PC-3 (cell line): ENCODE measurements around the gene TSPAN9.

Experiments
- CTCF ChIP-seq: fragments of 300-600 bp; sonication (generic); conservative IDR thresholded peaks from 2 replicates; pipeline ENCODE4 v1.5.1; 2017; ENCODE audit warnings: antibody characterized with exemption, low read depth, mild to moderate bottlenecking, low read length
- EZH2 ChIP-seq: fragments of 300-600 bp; sonication (generic); IDR thresholded peaks from one replicate; pipeline ENCODE4 v1.6.1; 2017; ENCODE audit warnings: antibody characterized with exemption, mild to moderate bottlenecking, low read length; ENCODE audit not compliant: unreplicated experiment
- EZH2phosphoT487 ChIP-seq: fragments of 300-600 bp; sonication (generic); IDR thresholded peaks from 2 replicates; pipeline ENCODE4 v1.6.1; 2018; ENCODE audit warnings: mild to moderate bottlenecking, antibody characterized with exemption, low read length, borderline replicate concordance

- TF ChIP-seq EZH2phosphoT487 (no peak), CTCF (no peak), EZH2 (no peak)
Observed at GRCh38 chr12:3157581-3158323, 80.6 kb downstream of the TSPAN9 start.
